IPS DF 4.7 (cell line): Measurements from ENCODE around the gene PAFAH1B2.

ENCODE experiments used
- DNase-seq: peaks from one replicate; pipeline ENCODE4 v3.0.0-alpha.2; 2013; ENCODE audit warnings: low spot score; ENCODE audit errors: extremely low read depth

Gene PAFAH1B2

GRCh38 chr11:117187799-117188481 lies 43.9 kb downstream of the PAFAH1B2 start:
- DNase-seq, result no peak

DNA sequence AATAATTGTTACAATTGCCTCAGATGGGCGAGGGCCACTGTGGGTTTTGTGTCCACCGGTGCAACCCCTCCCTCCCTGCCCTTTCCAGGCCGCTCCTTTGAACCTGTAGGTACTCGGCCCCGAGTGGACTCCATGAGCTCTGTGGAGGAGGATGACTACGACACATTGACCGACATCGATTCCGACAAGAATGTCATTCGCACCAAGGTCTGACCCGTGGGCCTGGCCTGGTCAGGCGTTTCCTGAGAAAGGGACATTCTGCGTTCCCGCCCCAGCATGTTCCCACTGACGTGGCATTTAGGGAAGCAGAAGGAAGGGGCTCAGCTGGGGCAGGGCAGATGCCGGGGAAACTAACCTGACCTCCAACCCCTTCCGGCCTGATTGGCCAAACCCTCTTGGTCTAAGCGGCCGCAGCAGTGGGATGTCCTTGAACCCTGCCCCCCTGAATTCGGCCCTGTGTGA lies 44.6 kb downstream of the PAFAH1B2 start:
- no peak for DNase-seq

DNA sequence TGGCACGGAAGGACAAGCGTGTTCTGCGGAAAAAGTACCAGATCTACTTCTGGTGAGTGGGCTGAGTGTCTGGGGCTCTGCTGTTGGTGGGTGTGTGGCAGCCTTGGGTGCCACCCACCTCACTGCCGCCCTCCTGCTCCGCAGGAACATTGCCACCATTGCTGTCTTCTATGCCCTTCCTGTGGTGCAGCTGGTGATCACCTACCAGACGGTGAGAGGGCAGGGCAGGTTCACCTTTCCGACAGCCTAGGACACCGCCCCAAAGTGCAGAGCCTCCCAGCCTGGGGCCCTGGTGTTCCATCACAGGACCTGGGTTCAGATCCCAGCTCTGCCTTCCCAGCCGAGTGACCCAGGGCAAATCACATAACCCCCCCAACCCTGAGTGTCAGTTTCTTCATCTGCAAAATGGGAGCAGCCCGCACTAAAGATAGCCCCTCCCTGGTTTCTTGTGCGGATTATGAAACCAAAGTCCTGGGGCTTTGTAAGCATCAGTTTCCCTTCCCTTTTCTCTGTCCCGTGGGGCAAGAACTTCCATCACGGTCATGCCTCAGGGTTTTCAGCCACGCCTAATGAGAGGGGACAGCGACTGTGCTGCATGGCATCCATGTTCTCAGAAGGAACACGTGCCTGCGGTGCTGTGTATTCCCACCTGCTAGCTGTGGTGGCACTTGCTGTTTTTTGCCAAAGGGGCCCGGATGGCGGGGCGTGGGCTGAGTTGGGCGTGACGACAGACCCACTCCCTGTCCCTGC lies 45.3 kb downstream of the PAFAH1B2 start:
- no peak for DNase-seq

DNA sequence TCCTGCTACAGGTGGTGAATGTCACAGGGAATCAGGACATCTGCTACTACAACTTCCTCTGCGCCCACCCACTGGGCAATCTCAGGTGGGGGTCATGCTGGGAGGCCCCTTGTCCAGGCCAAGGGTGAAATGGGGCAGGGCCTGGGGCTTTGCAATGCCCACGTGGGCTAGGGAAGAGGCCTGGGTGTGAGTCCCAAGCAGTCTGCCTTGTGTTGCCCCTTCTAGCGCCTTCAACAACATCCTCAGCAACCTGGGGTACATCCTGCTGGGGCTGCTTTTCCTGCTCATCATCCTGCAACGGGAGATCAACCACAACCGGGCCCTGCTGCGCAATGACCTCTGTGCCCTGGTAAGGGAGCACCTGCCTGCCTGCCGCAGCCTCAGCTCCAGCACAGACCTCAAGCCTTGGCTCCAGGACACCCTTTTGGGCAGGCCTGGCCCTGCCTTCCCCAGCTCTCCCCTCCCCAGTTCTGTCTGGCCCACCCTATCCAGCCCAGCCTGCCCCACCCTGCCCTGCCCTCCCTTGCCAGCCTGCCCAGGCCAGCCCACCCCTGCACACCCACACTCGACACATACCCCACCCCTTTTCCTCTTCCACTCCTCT lies 46.0 kb downstream of the PAFAH1B2 start:
- no peak for DNase-seq

DNA sequence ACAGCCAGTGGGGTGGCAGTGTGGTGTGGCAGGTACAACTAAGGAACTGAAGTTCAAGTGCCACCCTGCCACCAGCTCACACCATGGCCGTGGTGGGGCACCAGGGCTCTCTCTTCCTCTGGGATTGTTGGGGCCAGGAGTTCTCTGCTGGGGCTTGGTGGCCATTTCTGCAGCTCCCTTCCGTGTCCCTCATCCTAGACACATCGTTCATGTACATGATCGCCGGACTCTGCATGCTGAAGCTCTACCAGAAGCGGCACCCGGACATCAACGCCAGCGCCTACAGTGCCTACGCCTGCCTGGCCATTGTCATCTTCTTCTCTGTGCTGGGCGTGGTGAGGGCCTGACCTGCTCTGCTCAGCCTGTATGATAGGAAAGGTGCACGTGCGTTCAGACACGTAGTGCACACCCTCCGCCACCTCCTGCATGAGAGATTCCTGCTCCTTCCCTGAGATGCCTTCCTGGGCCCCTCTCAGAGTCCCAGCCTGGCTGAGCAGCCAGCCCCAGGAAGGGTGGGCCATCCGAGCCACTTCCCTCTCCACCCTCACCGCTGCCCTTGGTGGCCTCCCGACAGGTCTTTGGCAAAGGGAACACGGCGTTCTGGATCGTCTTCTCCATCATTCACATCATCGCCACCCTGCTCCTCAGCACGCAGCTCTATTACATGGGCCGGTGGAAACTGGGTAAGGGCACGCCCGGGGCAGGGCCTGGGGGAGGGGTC lies 47.8 kb downstream of the PAFAH1B2 start:
- no peak for DNase-seq

- DNase-seq, result no peak
These were observed 48.4 kb downstream of the PAFAH1B2 start for GRCh38 chr11:117192401-117192875.

GRCh38 chr11:117193130-117194020 lies 49.3 kb downstream of the PAFAH1B2 start:
- DNase-seq, result no peak

- DNase-seq, result no peak
These were observed 50.2 kb downstream of the PAFAH1B2 start for GRCh38 chr11:117194267-117194666.

DNA sequence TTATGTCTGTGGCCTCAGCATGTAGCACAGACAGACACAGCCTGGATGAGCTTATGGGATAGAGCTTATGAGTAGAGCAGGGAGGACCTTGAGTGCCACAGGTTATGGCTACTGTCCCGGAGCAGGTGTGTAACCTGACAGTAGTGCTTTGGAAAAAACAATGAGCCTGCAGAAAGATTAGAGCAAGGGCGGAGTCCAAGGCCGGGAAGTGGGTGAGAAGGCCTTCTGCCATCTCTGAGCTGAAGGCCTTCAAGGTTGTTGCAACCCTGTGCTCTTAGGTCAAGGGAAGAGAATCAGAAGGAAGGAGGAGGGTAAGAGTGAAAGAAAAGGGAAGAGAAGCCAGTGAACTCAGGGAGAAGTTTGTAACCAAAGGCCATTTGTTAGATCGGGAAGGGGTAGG lies 51.2 kb downstream of the PAFAH1B2 start:
- no peak for DNase-seq

- no peak for DNase-seq
These were observed 51.7 kb downstream of the PAFAH1B2 start for GRCh38 chr11:117195761-117196160.

DNA sequence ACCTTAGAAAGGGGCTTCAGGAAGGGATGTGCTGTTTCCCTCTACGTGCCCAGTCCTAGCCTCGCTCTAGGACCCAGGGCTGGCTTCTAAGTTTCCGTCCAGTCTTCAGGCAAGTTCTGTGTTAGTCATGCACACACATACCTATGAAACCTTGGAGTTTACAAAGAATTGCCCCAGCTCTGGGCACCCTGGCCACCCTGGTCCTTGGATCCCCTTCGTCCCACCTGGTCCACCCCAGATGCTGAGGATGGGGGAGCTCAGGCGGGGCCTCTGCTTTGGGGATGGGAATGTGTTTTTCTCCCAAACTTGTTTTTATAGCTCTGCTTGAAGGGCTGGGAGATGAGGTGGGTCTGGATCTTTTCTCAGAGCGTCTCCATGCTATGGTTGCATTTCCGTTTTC lies 52.9 kb downstream of the PAFAH1B2 start:
- DNase-seq, result no peak

GRCh38 chr11:117197516-117198456 lies 53.7 kb downstream of the PAFAH1B2 start:
- no peak for DNase-seq

- no peak for DNase-seq
These were observed 54.5 kb downstream of the PAFAH1B2 start for GRCh38 chr11:117198613-117199012.

GRCh38 chr11:117199053-117199915 lies 55.2 kb downstream of the PAFAH1B2 start, which contains the start of gene TAGLN:
TSS of gene TAGLN (plus strand) at chr11:117199370. CDS start at chr11:117203014, 3,644 bp downstream.
- no peak for DNase-seq

DNA sequence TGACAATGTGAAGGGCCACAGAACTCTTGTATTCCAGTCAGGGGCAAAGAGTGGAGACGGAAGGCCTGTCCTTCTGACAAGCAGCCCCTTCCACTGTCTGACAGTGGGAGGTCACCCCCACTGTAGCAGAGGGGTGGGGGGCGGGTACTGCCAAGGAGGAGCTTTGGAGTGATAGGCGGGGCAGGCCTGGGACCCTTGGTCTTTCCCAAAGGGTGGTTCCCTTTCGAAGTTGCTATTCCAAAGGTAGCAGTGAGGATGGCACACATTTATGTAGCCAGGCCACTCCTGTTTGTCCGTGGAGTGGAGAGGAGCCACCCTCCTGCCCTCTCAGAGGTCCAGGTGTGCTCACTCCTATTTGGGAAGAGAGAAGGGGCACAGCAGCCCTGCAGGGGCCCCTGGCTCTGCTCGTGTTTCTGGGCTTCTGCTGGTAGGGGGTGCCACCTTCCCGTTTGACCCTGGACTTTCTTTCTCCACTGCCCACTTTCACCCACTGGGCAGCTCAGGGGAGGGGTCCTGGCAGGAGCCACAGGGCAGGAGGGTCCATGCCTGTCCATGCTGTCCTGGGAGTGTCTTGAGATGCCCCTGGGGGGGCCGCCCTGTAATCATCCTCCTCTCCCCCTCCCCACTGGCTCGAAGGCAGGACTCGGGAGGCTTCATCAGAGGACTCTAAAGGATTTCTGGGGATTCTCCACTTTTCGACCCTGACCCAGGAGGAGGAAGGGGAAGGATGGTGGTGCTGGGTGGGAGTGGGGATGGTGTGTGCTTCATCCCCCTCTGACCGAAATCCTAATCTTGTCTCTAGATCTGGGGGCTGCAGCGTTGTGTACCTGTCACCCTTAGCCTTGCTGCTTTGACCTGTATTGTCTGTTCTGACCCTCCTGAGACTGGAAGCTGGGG lies 56.1 kb downstream of the PAFAH1B2 start:
- DNase-seq, result no peak

DNA sequence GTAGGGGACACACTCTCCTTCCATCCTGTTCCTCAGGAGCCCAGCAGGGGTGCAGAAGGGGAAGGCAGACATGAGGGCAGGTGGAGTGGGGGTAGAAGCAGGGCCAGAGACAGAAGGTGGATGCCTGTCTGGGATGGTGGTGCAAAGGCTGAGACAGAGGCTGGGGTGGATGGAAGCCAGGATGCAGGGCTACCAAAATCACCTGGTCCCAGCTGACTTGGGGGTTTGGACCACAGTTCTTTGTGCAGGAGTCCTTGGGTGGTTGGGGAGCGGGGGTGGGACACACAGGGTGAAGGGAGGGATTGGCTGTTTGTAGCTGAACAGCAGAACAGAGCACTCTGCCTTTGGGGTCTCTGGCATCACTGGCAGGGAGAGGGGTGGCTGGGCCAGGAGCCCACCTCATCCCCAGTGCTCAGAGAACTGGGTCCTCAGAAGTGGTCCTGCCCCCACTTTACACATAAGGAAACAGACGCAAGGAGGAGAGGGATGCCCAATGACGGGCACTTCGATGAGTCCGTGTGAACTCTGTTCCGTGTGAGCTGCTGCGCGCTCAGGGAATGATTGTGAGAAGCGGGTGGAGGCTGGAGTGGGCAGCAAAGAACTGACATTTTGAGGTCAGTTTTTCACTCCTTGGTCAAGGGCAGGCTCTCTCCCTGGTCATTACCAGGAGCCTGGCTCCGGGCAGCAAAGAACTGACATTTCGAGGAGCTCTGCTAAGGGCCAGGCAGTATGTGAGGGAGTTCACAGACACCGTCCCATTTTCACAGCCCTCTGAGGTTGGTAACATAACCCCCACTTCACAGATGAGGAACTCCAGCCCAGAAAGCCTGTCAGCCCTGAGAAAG lies 56.9 kb downstream of the PAFAH1B2 start:
- DNase-seq, result no peak
